HepG2 (cell line): ENCODE data around the gene GLS2. TPM values are rescaled to one million over a fixed set of nuclear protein-coding genes. Genes with fewer than 3 reads are reported as not detected.

ENCODE experiments used
- ATAC-seq: fragments of 200-7000 bp; cut with Tn5 transposase; 3 replicates; pipeline ENCODE4 v1.9.1; 2020; ENCODE audit warnings: mild to moderate bottlenecking, moderate library complexity
- BruUV-seq: library from RNA; stranded (reverse); fragments of 400-500 nt; replicated peaks from 2 replicates; lab custom pipeline; 2021; lab: Mats Ljungman, UMichigan
- CTCF ChIA-PET: fragments of 300-600 bp; formaldehyde crosslinking; extraction: SDS; loops from one replicate; lab custom pipeline; 2021; ENCODE audit warnings: low total read pairs, inconsistent platforms, low intra/inter-chr PET ratio; lab: Yijun Ruan, JAX
- POLR2A ChIA-PET: fragments of 350-600 bp; sonication (Branson Sonifier 250); formaldehyde crosslinking; loops from one replicate; lab custom pipeline; 2020; ENCODE audit warnings: antibody characterized with exemption, inconsistent platforms; lab: Yijun Ruan, JAX
- DNase-seq: peaks from one replicate; pipeline ENCODE4 v3.0.0-alpha.2; 2015; ENCODE audit warnings: low spot score
- FAIRE-seq: peaks from 3 replicates; lab custom pipeline; 2011; peaks lifted over from hg19 to GRCh38; lab: Jason Lieb, UNC
- H2AFZ ChIP-seq: one replicate; pipeline ENCODE4 v1.6.1; 2011; ENCODE audit warnings: low read length, inconsistent platforms
- H3K27ac ChIP-seq: fragments of 300-600 bp; 3 replicates; pipeline ENCODE4 v1.8.0; 2011; ENCODE audit warnings: mixed run types, mild to moderate bottlenecking, mixed read lengths, low read length, inconsistent platforms; ENCODE audit not compliant: insufficient read depth; ENCODE audit errors: extremely low read length
- H3K27me3 ChIP-seq, 2 experiments: fragments of 200-600 bp in 1 of 2; 2 replicates in 1 of 2; 3 replicates in 1 of 2; pipeline versions ENCODE4 v1.6.0 to v1.8.0; 2011; ENCODE audit warnings: low read length in 2 of 2, mild to moderate bottlenecking in 2 of 2, moderate library complexity in 2 of 2, inconsistent platforms in 1 of 2; ENCODE audit not compliant: insufficient read depth in 2 of 2, control insufficient read depth in 1 of 2
- H3K36me3 ChIP-seq, 2 experiments: fragments of 200-600 bp in 1 of 2; replicated peaks in 1 of 2; 2 replicates in 1 of 2; 3 replicates in 1 of 2; pipeline versions ENCODE4 v1.5.1 to v1.8.0; 2011; ENCODE audit warnings: low read length in 2 of 2, inconsistent platforms in 1 of 2; ENCODE audit not compliant: insufficient read depth in 2 of 2, control insufficient read depth in 1 of 2
- H3K4me1 ChIP-seq: 2 replicates; pipeline ENCODE4 v1.5.1; 2012; ENCODE audit warnings: low read length, inconsistent platforms; ENCODE audit not compliant: insufficient read depth
- H3K4me2 ChIP-seq: 2 replicates; pipeline ENCODE4 v1.6.0; 2011; ENCODE audit warnings: low read depth, low read length, inconsistent platforms
- H3K4me3 ChIP-seq, 3 experiments: fragments of 200-600 bp in 1 of 3; sonication (generic), shearing (Covaris generic) in 1 of 3; replicated peaks in 1 of 3; 2 replicates each; pipeline ENCODE4 v1.5.1; 2011 to 2016; ENCODE audit warnings: low read length in 3 of 3, inconsistent platforms in 2 of 3, low read depth in 2 of 3, mild to moderate bottlenecking in 2 of 3, control low read depth in 1 of 3, mixed read lengths in 1 of 3; ENCODE audit not compliant: insufficient read depth in 1 of 3
- H3K79me2 ChIP-seq: one replicate; pipeline ENCODE4 v1.6.1; 2011; ENCODE audit warnings: low read length, inconsistent platforms; ENCODE audit not compliant: insufficient read depth
- H3K9ac ChIP-seq: 2 replicates; pipeline ENCODE4 v1.6.0; 2011; ENCODE audit warnings: mild to moderate bottlenecking, low read depth, low read length, inconsistent platforms; ENCODE audit not compliant: insufficient read depth
- H3K9me3 ChIP-seq: 2 replicates; pipeline ENCODE4 v1.5.1; 2012; ENCODE audit warnings: mild to moderate bottlenecking, low read length
- H4K20me1 ChIP-seq: 2 replicates; pipeline ENCODE4 v1.6.0; 2011; ENCODE audit warnings: inconsistent platforms, mild to moderate bottlenecking, low read length, moderate library complexity; ENCODE audit not compliant: insufficient read depth
- HOXA5 ChIP-seq: sonication (generic); formaldehyde crosslinking; IDR thresholded peaks from 2 replicates; pipeline ENCODE4 v1.4.0; 2020; ENCODE audit warnings: missing genetic modification reagents
- MATR3 ChIP-seq: sonication (generic); formaldehyde crosslinking; IDR thresholded peaks from 2 replicates; pipeline ENCODE4 v1.4.0; 2020; ENCODE audit warnings: missing genetic modification reagents
- SALL1 ChIP-seq: sonication (generic); formaldehyde crosslinking; IDR thresholded peaks from 2 replicates; pipeline ENCODE4 v1.8.0; 2022; ENCODE audit warnings: mild to moderate bottlenecking, missing genetic modification reagents
- SMAD9 ChIP-seq: sonication (generic); formaldehyde crosslinking; IDR thresholded peaks from 2 replicates; pipeline ENCODE4 v1.5.1; 2020; ENCODE audit warnings: mild to moderate bottlenecking, missing genetic modification reagents
- SMC3 ChIP-seq: IDR thresholded peaks from 2 replicates; pipeline ENCODE4 v1.6.1; 2011; ENCODE audit warnings: low read length, improper control_type of control experiment
- TBX3 ChIP-seq: fragments of 450-650 bp; IDR thresholded peaks from 2 replicates; pipeline ENCODE4 v1.6.1; 2017; ENCODE audit warnings: antibody characterized with exemption, mild to moderate bottlenecking, inconsistent platforms, borderline replicate concordance
- TEAD3 ChIP-seq: optimal IDR thresholded peaks from 2 replicates; pipeline ENCODE3; 2016; ENCODE audit warnings: borderline replicate concordance
- WIZ ChIP-seq: sonication (generic); formaldehyde crosslinking; IDR thresholded peaks from 2 replicates; pipeline ENCODE4 v1.5.1; 2020; ENCODE audit warnings: mild to moderate bottlenecking, missing genetic modification reagents
- ZC3H13 ChIP-seq: sonication (generic); formaldehyde crosslinking; IDR thresholded peaks from 2 replicates; pipeline ENCODE4 v1.8.1; 2023; ENCODE audit warnings: mild to moderate bottlenecking, missing genetic modification reagents, moderate library complexity
- ZNF34 ChIP-seq: sonication (generic); formaldehyde crosslinking; IDR thresholded peaks from 2 replicates; pipeline ENCODE4 v1.4.0; 2020; ENCODE audit warnings: mild to moderate bottlenecking, missing genetic modification reagents, borderline replicate concordance
- ZNF383 ChIP-seq: sonication (generic); formaldehyde crosslinking; IDR thresholded peaks from 2 replicates; pipeline ENCODE4 v1.4.0; 2020; ENCODE audit warnings: missing genetic modification reagents, mild to moderate bottlenecking, borderline replicate concordance
- ZNF543 ChIP-seq: sonication (generic); formaldehyde crosslinking; IDR thresholded peaks from 2 replicates; pipeline ENCODE4 v1.4.0; 2020; ENCODE audit warnings: mild to moderate bottlenecking, missing genetic modification reagents
- ZNF761 ChIP-seq: sonication (generic); formaldehyde crosslinking; conservative IDR thresholded peaks from 2 replicates; pipeline ENCODE4 v1.4.0; 2020; ENCODE audit warnings: mild to moderate bottlenecking, missing genetic modification reagents
- ZSCAN12 ChIP-seq: sonication (generic); formaldehyde crosslinking; IDR thresholded peaks from 2 replicates; pipeline ENCODE4 v1.9.0; 2021; ENCODE audit warnings: mild to moderate bottlenecking, missing genetic modification reagents
- in situ Hi-C: cut with HindIII; loops from 2 replicates; pipeline ENCODE4 v1.10.0; 2017; ENCODE audit warnings: low pct_unique_long_range_greater_than_20kb; ENCODE audit not compliant: extremely low pct_ligation_motif_present
- intact Hi-C: fragments of 100-400 bp; cut with micrococcal nuclease; formaldehyde crosslinking; loops from one replicate; pipeline ENCODE4 v1.10.0; 2022; ENCODE audit not compliant: unreplicated experiment
- polyA plus RNA-seq, 8 experiments: library from polyadenylated mRNA; depleted of rRNA in 3 of 8; stranded (reverse) in 7 of 8; unstranded in 1 of 8; fragments of >200 nt; fragmentation: Illumina TruSeq in 4 of 8; extraction: Trizol in 4 of 8; gene quantifications; 2 replicates each; pipeline versions ENCODE4 v1.2.1 to v1.2.3, GENCODE V29; 2011 to 2016; ENCODE audit warnings: low read depth in 4 of 8, missing spikeins in 1 of 8, mixed read lengths in 1 of 8; ENCODE audit not compliant: insufficient read depth in 1 of 8
- total RNA-seq, 5 experiments: library from RNA; depleted of rRNA; stranded (reverse); fragments of >200 nt; fragmentation: Illumina TruSeq; extraction: Trizol; gene quantifications; 2 replicates each; pipeline ENCODE4 v1.2.3, GENCODE V29; 2016; ENCODE audit warnings: low read depth in 1 of 5
- TF ChIP-seq, protein P1 (sequence below): sonication (generic); formaldehyde crosslinking; IDR thresholded peaks from 2 replicates; pipeline ENCODE4 v1.4.0; 2020; ENCODE audit warnings: missing genetic modification reagents
- TF ChIP-seq, protein P2 (sequence below): sonication (generic); formaldehyde crosslinking; IDR thresholded peaks from 2 replicates; pipeline ENCODE4 v1.4.0; 2020; ENCODE audit warnings: missing genetic modification reagents; ENCODE audit errors: not compliant biosample characterization
- TF ChIP-seq, protein P3 (sequence below): sonication (generic); formaldehyde crosslinking; IDR thresholded peaks from 2 replicates; pipeline ENCODE4; 2020; ENCODE audit warnings: missing genetic modification reagents, mild to moderate bottlenecking, borderline replicate concordance
- TF ChIP-seq, protein P4 (sequence below): sonication (generic); formaldehyde crosslinking; IDR thresholded peaks from 2 replicates; pipeline ENCODE4 v1.5.1; 2020; ENCODE audit warnings: mild to moderate bottlenecking, missing genetic modification reagents

The GLS2 gene
- total and polyA plus RNA-seq, 2 of the 13 experiments (the other 11 are each of a cell fraction or from before 2014, with no cell fraction given), result 8.6 to 12.2 TPM

DNA sequence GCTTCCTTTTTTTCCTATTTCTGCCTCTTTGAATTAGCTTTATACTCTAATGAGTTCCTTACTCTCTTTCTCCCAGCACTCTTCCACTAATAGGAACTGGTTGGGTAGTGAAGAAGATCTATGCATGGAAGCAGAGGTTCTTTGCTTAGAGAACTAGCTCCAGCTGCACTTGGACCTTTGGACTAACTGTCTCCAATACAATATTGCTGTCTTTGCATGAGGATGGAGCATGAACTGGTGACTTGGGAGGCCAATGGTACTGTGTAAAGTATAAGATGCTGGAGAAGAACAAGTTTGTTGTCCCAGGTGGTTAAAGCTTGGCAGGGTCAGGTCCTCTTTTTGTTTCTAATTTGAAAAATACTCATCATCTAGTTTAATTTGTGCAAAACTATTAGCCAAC lies 2.4 kb upstream of the GLS2 start:
- intact Hi-C loops, result no loop called here
- Histone ChIP-seq H3K27ac (no peak overlapping the region), H3K4me3 (no peak overlapping the region), H3K9me3 (no peaks in the 10 kb centered on the region), H3K79me2 (no peaks in the 10 kb centered on the region), H3K36me3 (no peaks in the 10 kb centered on the region), H4K20me1 (no peaks in the 10 kb centered on the region), H3K4me2 (no peak overlapping the region), H3K4me1 (peaks cover 34% of the 10 kb centered on the region), H3K9ac (no peak overlapping the region), H3K27me3 (no peaks in the 10 kb centered on the region), H2AFZ (no peak overlapping the region)
- in situ Hi-C loops, result no loop called here
- POLR2A ChIA-PET, result interaction anchor here (0.6 to 1.7 kb wide), 3 partner anchors 14 to 130 kb away, joined by 3 to 6 read pairs (median 4); partner anchors contain the start of gene STAT2
- TF ChIP-seq ZSCAN12 (CRISPR knock-in tag) (no peak), MATR3 (CRISPR knock-in tag) (no peak), TEAD3 (no peak), ZNF543 (CRISPR knock-in tag) (no peak), HOXA5 (CRISPR knock-in tag) (no peak), ZNF761 (CRISPR knock-in tag) (no peak), TBX3 (no peak), WIZ (CRISPR knock-in tag) (no peak), ZNF34 (no peak), SMAD9 (no peak), SALL1 (no peak), SMC3 (no peak), ZNF383 (CRISPR knock-in tag) (no peak), ZC3H13 (no peak)
- TF ChIP-seq, protein P1, sequence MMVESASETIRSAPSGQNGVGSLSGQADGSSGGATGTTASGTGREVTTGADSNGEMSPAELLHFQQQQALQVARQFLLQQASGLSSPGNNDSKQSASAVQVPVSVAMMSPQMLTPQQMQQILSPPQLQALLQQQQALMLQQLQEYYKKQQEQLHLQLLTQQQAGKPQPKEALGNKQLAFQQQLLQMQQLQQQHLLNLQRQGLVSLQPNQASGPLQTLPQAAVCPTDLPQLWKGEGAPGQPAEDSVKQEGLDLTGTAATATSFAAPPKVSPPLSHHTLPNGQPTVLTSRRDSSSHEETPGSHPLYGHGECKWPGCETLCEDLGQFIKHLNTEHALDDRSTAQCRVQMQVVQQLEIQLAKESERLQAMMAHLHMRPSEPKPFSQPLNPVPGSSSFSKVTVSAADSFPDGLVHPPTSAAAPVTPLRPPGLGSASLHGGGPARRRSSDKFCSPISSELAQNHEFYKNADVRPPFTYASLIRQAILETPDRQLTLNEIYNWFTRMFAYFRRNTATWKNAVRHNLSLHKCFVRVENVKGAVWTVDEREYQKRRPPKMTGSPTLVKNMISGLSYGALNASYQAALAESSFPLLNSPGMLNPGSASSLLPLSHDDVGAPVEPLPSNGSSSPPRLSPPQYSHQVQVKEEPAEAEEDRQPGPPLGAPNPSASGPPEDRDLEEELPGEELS (CRISPR knock-in tag), result no peak
- TF ChIP-seq, protein P2, sequence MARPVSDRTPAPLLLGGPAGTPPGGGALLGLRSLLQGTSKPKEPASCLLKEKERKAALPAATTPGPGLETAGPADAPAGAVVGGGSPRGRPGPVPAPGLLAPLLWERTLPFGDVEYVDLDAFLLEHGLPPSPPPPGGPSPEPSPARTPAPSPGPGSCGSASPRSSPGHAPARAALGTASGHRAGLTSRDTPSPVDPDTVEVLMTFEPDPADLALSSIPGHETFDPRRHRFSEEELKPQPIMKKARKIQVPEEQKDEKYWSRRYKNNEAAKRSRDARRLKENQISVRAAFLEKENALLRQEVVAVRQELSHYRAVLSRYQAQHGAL (CRISPR knock-in tag), result no peak
- TF ChIP-seq, protein P3, sequence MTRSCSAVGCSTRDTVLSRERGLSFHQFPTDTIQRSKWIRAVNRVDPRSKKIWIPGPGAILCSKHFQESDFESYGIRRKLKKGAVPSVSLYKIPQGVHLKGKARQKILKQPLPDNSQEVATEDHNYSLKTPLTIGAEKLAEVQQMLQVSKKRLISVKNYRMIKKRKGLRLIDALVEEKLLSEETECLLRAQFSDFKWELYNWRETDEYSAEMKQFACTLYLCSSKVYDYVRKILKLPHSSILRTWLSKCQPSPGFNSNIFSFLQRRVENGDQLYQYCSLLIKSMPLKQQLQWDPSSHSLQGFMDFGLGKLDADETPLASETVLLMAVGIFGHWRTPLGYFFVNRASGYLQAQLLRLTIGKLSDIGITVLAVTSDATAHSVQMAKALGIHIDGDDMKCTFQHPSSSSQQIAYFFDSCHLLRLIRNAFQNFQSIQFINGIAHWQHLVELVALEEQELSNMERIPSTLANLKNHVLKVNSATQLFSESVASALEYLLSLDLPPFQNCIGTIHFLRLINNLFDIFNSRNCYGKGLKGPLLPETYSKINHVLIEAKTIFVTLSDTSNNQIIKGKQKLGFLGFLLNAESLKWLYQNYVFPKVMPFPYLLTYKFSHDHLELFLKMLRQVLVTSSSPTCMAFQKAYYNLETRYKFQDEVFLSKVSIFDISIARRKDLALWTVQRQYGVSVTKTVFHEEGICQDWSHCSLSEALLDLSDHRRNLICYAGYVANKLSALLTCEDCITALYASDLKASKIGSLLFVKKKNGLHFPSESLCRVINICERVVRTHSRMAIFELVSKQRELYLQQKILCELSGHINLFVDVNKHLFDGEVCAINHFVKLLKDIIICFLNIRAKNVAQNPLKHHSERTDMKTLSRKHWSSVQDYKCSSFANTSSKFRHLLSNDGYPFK (CRISPR knock-in tag), result no peak
- TF ChIP-seq, protein P4, sequence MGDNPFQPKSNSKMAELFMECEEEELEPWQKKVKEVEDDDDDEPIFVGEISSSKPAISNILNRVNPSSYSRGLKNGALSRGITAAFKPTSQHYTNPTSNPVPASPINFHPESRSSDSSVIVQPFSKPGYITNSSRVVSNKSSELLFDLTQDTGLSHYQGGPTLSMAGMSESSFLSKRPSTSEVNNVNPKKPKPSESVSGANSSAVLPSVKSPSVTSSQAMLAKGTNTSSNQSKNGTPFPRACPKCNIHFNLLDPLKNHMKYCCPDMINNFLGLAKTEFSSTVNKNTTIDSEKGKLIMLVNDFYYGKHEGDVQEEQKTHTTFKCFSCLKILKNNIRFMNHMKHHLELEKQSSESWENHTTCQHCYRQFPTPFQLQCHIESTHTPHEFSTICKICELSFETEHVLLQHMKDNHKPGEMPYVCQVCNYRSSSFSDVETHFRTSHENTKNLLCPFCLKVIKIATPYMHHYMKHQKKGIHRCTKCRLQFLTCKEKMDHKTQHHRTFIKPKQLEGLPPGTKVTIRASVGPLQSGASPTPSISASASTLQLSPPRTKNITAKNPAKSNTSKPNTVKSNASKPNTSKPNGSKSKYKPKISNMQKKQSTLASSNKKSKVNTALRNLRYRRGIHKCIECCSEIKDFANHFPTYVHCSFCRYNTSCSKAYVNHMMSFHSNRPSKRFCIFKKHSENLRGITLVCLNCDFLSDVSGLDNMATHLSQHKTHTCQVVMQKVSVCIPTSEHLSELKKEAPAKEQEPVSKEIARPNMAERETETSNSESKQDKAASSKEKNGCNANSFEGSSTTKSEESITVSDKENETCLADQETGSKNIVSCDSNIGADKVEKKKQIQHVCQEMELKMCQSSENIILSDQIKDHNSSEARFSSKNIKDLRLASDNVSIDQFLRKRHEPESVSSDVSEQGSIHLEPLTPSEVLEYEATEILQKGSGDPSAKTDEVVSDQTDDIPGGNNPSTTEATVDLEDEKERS (CRISPR knock-in tag), result no peak
- CTCF ChIA-PET, result no interaction called here
- no TSS peak for BruUV-seq
- ATAC-seq (no peak), FAIRE-seq (no peak), DNase-seq (no peak)
